Heart left ventricle (tissue), 13 donors: ENCODE results near the gene CRP.

ENCODE experiments used
- CTCF ChIP-seq, 12 donors: fragments of 200-600 bp; sonication (generic) in 4 of 12; IDR thresholded peaks; one replicate each; pipeline versions ENCODE4 v1.5.0 to v1.8.0; 2018 to 2022; ENCODE audit warnings: antibody characterized with exemption in 12 of 12, mild to moderate bottlenecking in 5 of 12
- POLR2A ChIP-seq, 2 donors: fragments of 450-650 bp; IDR thresholded peaks; one replicate each; pipeline ENCODE4 v1.6.1; 2017; ENCODE audit warnings: antibody characterized with exemption in 2 of 2, mild to moderate bottlenecking in 2 of 2, moderate library complexity in 2 of 2
- donor health status: ischemic (EF 13 %, LVEDD 7.1; RV severe dilation, severe dysfunction).
- donor health status: DM: no; HTN: yes; CAD: no.
- donor health status: DM: no; HTN: no; CAD: no.
- donor health status: ischemic (EF 25% LVEDD 6.9; RV normal size, moderate dysfunction).
- donor health status: ischemic (EF 25% LVEDD 5.7; RV mildly dilated, moderate dysfunction).
- donor health status: ischemic (EF 35%, LVEDD 5.7; RV mildly dilated, moderate dysfunction).
- donor health status: nonischemic (EF 11% LVEDD 7.7; RV severe dilation, severe dysfunction).
- donor health status: DM: yes; HTN: yes; CAD: no.
- donor health status: PGD.
- donor health status: ischemic (EF 29% LVEDD 5.4; RV normal size, mild dysfunction).
- donor health status: nonischemic (EF 23%, LVEDD 6.1; RV moderate dilation, normal function).

- no peak for TF ChIP-seq CTCF (IDR thresholded peaks at IDR 0.05)
- TF ChIP-seq POLR2A (IDR thresholded peaks at IDR 0.05), result no peak
These were observed 2.3 kb downstream of the CRP start for GRCh38 chr1:159712080-159712479.
